ENCODE measurements around the gene LIN28A. TPM values are rescaled to one million over a fixed set of nuclear protein-coding genes. Genes with fewer than 3 reads are reported as not detected.
"Not testable (repeated sequence)": the region's sequence is repeated elsewhere in the genome, so short reads cannot be mapped to it uniquely, and the experiment has no call there.

LIN28A gene
- total RNA-seq, 4 donors from 2014 or later, result not detected

DNA sequence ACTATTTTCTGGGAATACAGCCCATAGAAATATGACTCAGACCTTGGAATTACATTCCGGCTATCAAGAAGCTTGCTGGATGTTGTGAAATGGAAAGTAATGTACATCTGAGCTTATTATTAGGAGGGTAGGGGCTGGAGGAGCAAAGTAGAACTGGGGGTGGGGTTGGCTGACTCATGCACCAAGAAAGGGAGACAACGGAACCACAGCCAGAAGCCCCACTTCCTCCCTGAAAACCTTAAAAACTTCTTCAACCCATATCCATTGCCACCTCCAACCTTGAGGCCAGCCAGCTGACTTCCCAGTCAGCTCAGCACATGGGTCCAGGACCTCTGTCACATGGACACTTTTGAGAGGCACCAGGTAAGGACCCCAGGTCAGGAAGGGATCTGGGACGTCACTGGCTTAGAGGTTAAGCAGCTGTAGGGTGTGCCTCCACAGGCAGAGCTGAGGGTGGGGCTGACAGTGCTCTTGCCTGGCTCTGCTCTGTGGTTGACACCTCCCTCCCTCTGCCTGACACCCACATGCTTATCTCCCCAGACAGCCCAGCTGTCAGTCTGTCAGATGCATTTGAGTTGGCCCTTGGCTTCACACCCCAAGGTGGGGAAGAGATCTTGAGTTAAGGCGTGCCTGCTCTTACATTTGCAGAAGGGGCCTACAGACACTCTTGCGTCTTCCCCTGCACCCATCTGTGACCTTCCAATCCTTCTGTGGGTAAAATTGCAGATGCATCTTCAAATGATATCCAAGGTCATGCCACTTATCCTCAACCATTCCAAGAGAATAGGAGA, 32.3 kb upstream of the LIN28A start:
- TF ChIP-seq POLR2A (IDR thresholded peaks at IDR 0.05), result no peak
- TF ChIP-seq, protein P1, sequence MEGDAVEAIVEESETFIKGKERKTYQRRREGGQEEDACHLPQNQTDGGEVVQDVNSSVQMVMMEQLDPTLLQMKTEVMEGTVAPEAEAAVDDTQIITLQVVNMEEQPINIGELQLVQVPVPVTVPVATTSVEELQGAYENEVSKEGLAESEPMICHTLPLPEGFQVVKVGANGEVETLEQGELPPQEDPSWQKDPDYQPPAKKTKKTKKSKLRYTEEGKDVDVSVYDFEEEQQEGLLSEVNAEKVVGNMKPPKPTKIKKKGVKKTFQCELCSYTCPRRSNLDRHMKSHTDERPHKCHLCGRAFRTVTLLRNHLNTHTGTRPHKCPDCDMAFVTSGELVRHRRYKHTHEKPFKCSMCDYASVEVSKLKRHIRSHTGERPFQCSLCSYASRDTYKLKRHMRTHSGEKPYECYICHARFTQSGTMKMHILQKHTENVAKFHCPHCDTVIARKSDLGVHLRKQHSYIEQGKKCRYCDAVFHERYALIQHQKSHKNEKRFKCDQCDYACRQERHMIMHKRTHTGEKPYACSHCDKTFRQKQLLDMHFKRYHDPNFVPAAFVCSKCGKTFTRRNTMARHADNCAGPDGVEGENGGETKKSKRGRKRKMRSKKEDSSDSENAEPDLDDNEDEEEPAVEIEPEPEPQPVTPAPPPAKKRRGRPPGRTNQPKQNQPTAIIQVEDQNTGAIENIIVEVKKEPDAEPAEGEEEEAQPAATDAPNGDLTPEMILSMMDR (IDR thresholded peaks at IDR 0.05), result no peak
- intact Hi-C loops (cut with DNase I), result no loop called here
- no peak for DNase-seq
- peak overlapping the region; percentile 19 to 52 (median 46) for H3K27ac ChIP-seq
- peaks cover 0 to 7% (median 0%) of the 10 kb centered on the region in 4 donors for H3K27me3 ChIP-seq
- no peaks in the 10 kb centered on the region for H3K9me3 ChIP-seq
- WGBS, 2 donors, result 13 to 31% methylated on average over 4 to 5 of the region's 5 CpGs
- no peak overlapping the region for H3K4me3 ChIP-seq
- H3K4me1 ChIP-seq, result peaks cover 10 to 16% (median 11%) of the 10 kb centered on the region in 3 donors
- no peaks in the 10 kb centered on the region for H3K36me3 ChIP-seq

GRCh38 chr1:26378879-26379251, 31.8 kb upstream of the LIN28A start:
- DNase-seq, result no peak
- Histone ChIP-seq H3K27ac (no peak overlapping the region), H3K9me3 (no peaks in the 10 kb centered on the region), H3K4me3 (no peak overlapping the region), H3K36me3 (no peaks in the 10 kb centered on the region), H3K4me1 (peaks cover 10 to 16% (median 11%) of the 10 kb centered on the region in 3 donors), H3K27me3 (peaks cover 0 to 11% (median 0%) of the 10 kb centered on the region in 4 donors)
- intact Hi-C loops (cut with DNase I), result no loop called here
- WGBS, 2 donors, result 73 to 94% methylated on average over 3 of the region's 3 CpGs
- no peak for TF ChIP-seq POLR2A (IDR thresholded peaks at IDR 0.05)
- TF ChIP-seq, protein P1 (IDR thresholded peaks at IDR 0.05), result no peak

- no peak overlapping the region for H3K4me3 ChIP-seq
- TF ChIP-seq POLR2A (IDR thresholded peaks at IDR 0.05), result no peak
- TF ChIP-seq, protein P1 (IDR thresholded peaks at IDR 0.05), result no peak
- H3K36me3 ChIP-seq, result no peaks in the 10 kb centered on the region
- DNase-seq, result no peak
- H3K27me3 ChIP-seq, result peaks cover 0 to 54% (median 0%) of the 10 kb centered on the region in 4 donors
- H3K27ac ChIP-seq, result no peak overlapping the region
- 60 to 82% methylated on average over 3 of the region's 3 CpGs for WGBS, 2 donors
- intact Hi-C loops (cut with DNase I), result no loop called here
- H3K9me3 ChIP-seq, result no peaks in the 10 kb centered on the region
- H3K4me1 ChIP-seq, result no peaks in the 10 kb centered on the region
Observed at GRCh38 chr1:26384076-26384475, 26.5 kb upstream of the LIN28A start.

- H3K4me1 ChIP-seq; H3K9me3 ChIP-seq; H3K4me3 ChIP-seq; H3K36me3 ChIP-seq; H3K27ac ChIP-seq; DNase-seq; intact Hi-C loops (cut with DNase I): not testable (repeated sequence)
- peaks cover 0 to 64% (median 0%) of the 10 kb centered on the region in 4 donors for H3K27me3 ChIP-seq
- 64 to 67% methylated on average over 3 of the region's 3 CpGs for WGBS, 2 donors
Observed at GRCh38 chr1:26385063-26385462, 25.6 kb upstream of the LIN28A start.

DNA sequence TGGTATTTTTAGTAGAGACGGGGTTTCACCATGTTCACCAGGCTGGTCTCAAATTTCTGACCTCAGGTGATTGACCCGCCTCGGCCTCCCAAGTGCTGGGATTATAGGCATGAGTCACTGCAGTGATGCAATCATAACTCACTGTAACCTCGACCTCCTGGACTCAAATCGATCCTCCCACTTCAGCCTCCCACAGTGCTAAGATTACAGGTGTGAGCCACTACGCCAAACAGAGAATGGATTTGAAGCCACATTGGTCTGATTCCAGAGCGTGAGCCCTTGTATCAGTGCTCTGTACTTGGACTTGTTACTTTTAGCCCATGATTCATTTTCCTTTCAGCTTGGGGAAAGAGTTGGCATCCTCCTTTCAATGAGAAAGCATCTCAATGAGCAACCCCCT, 23.2 kb upstream of the LIN28A start:
- TF ChIP-seq, protein P1 (IDR thresholded peaks at IDR 0.05), result no peak
- no peak for TF ChIP-seq POLR2A (IDR thresholded peaks at IDR 0.05)
- Histone ChIP-seq H3K4me3 (no peak overlapping the region), H3K27ac (no peak overlapping the region), H3K36me3 (no peaks in the 10 kb centered on the region), H3K27me3 (peaks cover 0 to 76% (median 0%) of the 10 kb centered on the region in 4 donors), H3K9me3 (no peaks in the 10 kb centered on the region), H3K4me1 (peaks cover 0 to 16% (median 0%) of the 10 kb centered on the region in 3 donors)
- 55 to 60% methylated on average over 7 of the region's 7 CpGs for WGBS, 2 donors
- intact Hi-C loops (cut with DNase I), result no loop called here
- no peak for DNase-seq
